ENCODE measurements around the gene TBC1D3K.
"Not testable (repeated sequence)": the region's sequence is repeated elsewhere in the genome, so short reads cannot be mapped to it uniquely, and the experiment has no call there.

TBC1D3K gene

GRCh38 chr17:37924115-37924514 lies at the start of gene TBC1D3K:
Gene TBC1D3K, plus strand, starts transcription at chr17:37924415. Its CDS starts 1,585 bp downstream, at chr17:37926000.
- not testable (repeated sequence) for DNase-seq

- no peak for DNase-seq
Observed at GRCh38 chr17:37884516-37884915, 39.7 kb upstream of the TBC1D3K start.

GRCh38 chr17:37885136-37885535 lies 39.1 kb upstream of the TBC1D3K start:
- no peak for DNase-seq

- DNase-seq = no peak
Observed at GRCh38 chr17:37888881-37889280, 35.3 kb upstream of the TBC1D3K start.

DNA sequence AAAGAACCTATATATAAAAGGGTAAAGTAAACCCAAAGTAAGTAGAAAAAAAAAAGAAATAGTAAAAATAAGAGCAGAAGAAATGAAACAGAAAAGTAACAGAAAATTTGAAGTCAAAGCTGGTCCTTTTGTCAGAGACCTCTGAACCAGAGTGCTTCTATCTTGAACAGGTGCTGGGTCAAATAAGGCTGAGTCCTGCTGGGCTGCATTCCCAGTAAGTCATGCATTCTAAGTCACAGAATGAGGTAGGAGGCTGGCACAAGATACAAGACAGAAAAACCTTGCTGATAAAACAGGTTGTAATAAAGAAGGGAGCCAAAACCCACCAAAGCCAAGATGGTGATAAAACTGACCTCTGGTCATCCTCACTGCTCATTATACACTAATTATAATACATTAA lies 27.3 kb upstream of the TBC1D3K start:
- DNase-seq = not testable (repeated sequence)

All from NCI-H526 treated with DMSO at 0.1 percent for 48 hours (cell line).